ENCODE measurements around the gene TTBK2.
"Not testable (repeated sequence)": the region's sequence is repeated elsewhere in the genome, so short reads cannot be mapped to it uniquely, and the experiment has no call there.

TTBK2 gene

GRCh38 chr15:42826251-42826890 is 94.2 kb downstream of the TTBK2 start:
- no peak for DNase-seq (ENCODE audit: low read depth in 2 of 2)

- DNase-seq (ENCODE audit: low read depth in 2 of 2) = no peak
Observed at GRCh38 chr15:42825599-42825998, 95.0 kb downstream of the TTBK2 start.

GRCh38 chr15:42820811-42821210 is 99.8 kb downstream of the TTBK2 start:
- DNase-seq (ENCODE audit: low read depth in 2 of 2) = no peak

- no peak for DNase-seq (ENCODE audit: low read depth in 2 of 2)
Observed at GRCh38 chr15:42819786-42820185, 100.8 kb downstream of the TTBK2 start.

- no peak for DNase-seq (ENCODE audit: low read depth in 2 of 2)
Observed at GRCh38 chr15:42811433-42811832, 109.1 kb downstream of the TTBK2 start.

- no peak for DNase-seq (ENCODE audit: low read depth in 2 of 2)
Observed at GRCh38 chr15:42808913-42809312, 111.7 kb downstream of the TTBK2 start.

GRCh38 chr15:42805266-42805665 is 115.3 kb downstream of the TTBK2 start:
- no peak for DNase-seq (ENCODE audit: low read depth in 2 of 2)

- no peak for DNase-seq (ENCODE audit: low read depth in 2 of 2)
Observed at GRCh38 chr15:42804739-42805138, 115.8 kb downstream of the TTBK2 start.

- no peak for DNase-seq (ENCODE audit: low read depth in 2 of 2)
Observed at GRCh38 chr15:42803436-42803835, 117.1 kb downstream of the TTBK2 start.

- no peak for DNase-seq (ENCODE audit: low read depth in 2 of 2)
Observed at GRCh38 chr15:42802168-42802567, 118.4 kb downstream of the TTBK2 start.

- DNase-seq (ENCODE audit: low read depth in 2 of 2) = no peak
Observed at GRCh38 chr15:42800731-42801474, 119.7 kb downstream of the TTBK2 start.

- no peak for DNase-seq (ENCODE audit: low read depth in 2 of 2)
Observed at GRCh38 chr15:42798802-42799201, 121.8 kb downstream of the TTBK2 start.

- DNase-seq (ENCODE audit: low read depth in 2 of 2) = no peak
Observed at GRCh38 chr15:42796955-42797782, 123.4 kb downstream of the TTBK2 start.

- DNase-seq (ENCODE audit: low read depth in 2 of 2) = no peak
Observed at GRCh38 chr15:42788725-42789124, 131.9 kb downstream of the TTBK2 start.

GRCh38 chr15:42786978-42787377 is 133.6 kb downstream of the TTBK2 start:
- no peak for DNase-seq (ENCODE audit: low read depth in 2 of 2)

- DNase-seq (ENCODE audit: low read depth in 2 of 2) = no peak
Observed at GRCh38 chr15:42785569-42785968, 135.0 kb downstream of the TTBK2 start.

GRCh38 chr15:42784705-42785104 is 135.9 kb downstream of the TTBK2 start:
- DNase-seq (ENCODE audit: low read depth in 2 of 2) = no peak

GRCh38 chr15:42782716-42783115 is 137.9 kb downstream of the TTBK2 start:
- no peak for DNase-seq (ENCODE audit: low read depth in 2 of 2)

GRCh38 chr15:42775416-42775815 is 145.2 kb downstream of the TTBK2 start:
- DNase-seq (ENCODE audit: low read depth in 2 of 2) = no peak

GRCh38 chr15:42772901-42773300 is 147.7 kb downstream of the TTBK2 start:
- DNase-seq (ENCODE audit: low read depth in 2 of 2) = no peak

- no peak for DNase-seq (ENCODE audit: low read depth in 2 of 2)
Observed at GRCh38 chr15:42772144-42772543, 148.4 kb downstream of the TTBK2 start.

GRCh38 chr15:42766109-42766508 is 154.5 kb downstream of the TTBK2 start:
- DNase-seq (ENCODE audit: low read depth in 2 of 2) = not testable (repeated sequence)
